ENCODE measurements around the gene ACOX2.

GRCh38 chr3:58494107-58494506, 42.9 kb downstream of the ACOX2 start:
- TF ChIP-seq CTCF (IDR thresholded peaks at IDR 0.05; ENCODE audit: borderline replicate concordance, extremely low read depth, low read length, poor library complexity, severe bottlenecking) (no peak), EZH2 (IDR thresholded peaks at IDR 0.05; ENCODE audit: borderline replicate concordance, low read depth, low read length, severe bottlenecking) (no peak)

All from DND-41 (cell line).